HG03039 (cell line): Measurements from ENCODE around the gene ANKH.
A peak's percentile ranks its signal among the peaks of the same experiment; 100 is the strongest.
"Not testable (repeated sequence)": the region's sequence is repeated elsewhere in the genome, so short reads cannot be mapped to it uniquely, and the experiment has no call there.

Source experiments
- ATAC-seq: cut with Tn5 transposase; IDR thresholded peaks from one replicate; pipeline ENCODE4 v1.9.1; 2021; ENCODE audit warnings: mild to moderate bottlenecking, moderate library complexity; ENCODE audit not compliant: unreplicated experiment

The ANKH gene

DNA sequence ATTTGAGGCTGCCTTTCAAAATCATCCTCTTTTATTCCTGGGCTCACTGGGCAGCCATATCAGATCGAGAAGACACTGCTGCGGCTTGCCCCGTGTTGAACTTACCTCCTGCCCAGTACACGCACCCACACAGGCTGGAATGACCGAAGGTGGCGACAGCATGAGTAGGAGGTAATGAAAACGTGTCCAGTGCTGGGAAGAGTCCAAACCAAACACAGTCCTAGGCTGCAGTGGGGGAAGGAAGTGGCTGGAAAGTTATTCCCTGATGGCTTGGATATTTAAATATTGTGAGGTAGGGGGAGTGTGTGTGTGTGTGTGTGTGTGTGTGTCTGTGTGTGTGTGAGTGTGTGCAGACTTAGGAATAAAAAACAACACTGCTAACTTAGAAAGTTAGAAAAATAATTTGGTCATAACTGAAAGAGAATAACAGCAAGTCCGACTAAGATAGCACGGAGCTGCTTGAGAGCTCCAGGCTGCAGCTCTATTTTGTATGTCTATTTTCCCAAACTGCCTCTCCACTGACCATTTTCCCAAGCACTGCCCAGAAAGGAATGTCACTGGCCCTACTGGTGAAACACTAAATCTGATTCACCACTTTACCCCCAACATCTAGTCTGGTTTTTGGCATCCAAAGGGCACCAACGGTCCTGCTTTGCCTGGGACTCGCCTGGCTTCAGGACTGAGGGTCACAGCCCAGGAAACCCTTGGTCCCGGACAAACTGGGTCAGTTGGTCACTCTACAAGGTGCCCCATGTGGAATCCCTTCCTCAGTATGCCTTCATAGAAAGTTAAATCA lies 41.2 kb downstream of the ANKH start:
- no peak for ATAC-seq

DNA sequence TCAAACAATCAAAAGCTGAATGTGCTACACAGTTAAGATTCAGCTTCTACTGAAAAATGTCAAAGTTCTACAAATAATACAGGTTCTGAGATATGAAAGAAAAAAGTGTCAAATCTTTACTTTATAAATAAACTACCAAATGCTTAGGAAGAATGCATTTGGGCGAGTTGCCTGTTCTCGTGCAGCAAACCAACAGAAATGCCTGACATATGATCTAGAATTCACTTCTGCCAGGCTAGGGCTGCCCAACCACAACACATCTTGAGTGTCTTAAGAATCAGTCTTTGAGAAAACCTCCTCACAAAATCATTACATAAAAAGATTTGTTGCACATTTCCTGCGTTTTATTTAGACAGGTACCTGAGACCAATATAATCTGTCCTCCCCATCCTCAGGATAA lies 42.2 kb downstream of the ANKH start:
- no peak for ATAC-seq

DNA sequence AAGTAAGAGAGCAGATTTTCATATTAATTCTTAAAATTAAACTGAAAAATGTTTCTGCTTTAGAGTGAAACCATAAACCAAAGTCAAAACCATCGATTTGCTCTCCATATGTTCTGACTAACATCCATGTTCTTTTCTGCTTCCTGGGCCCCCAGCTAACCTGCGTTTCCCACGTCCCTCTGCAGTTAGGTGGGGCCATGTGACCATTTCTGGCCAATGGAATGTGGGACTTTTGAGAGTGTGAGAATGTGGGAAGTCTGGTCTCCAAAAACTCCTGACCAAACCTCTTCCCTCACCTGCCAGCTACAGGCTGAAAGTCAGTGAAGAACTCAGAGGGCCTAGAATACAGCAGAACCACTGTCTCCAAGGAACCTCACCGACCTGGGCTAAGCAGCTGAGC lies 44.9 kb downstream of the ANKH start:
- ATAC-seq, result no peak

DNA sequence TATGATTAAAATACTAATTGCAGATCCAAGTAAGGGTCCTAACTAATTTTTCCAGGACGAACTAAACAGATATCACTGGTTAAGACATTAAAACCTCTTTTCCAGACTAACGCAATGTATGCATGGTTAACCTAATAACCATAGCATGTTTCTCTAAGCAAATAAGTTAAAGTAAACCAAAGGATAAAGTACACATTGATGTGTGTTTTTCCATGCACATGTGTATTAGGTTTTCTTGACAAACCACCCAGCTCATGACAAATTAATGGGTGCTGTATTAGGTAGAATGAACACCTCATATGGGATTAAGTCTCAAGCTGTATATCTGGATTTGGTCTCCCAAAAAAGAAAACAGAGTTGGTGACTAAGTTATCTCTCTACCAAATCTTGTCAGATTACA lies 45.6 kb downstream of the ANKH start:
- no peak for ATAC-seq

DNA sequence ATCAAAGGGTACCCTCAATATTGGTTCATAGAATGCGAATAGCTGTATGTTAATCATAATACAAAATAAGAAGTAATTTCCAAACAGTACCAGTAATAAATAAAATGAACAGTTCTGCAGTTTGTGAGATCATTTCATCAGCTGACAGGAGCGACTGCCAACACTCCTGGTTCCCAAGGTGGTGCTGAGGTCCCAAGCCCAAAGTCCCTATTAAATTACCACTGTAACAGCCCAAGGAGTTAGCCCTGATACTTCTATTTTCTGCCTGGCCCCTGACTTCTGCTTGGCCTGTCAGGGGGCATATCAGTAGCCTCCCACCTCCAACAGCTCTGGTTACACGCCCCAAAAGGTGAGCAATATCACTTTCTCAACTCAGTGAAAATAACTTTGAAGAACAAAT lies 47.1 kb downstream of the ANKH start:
- no peak for ATAC-seq

DNA sequence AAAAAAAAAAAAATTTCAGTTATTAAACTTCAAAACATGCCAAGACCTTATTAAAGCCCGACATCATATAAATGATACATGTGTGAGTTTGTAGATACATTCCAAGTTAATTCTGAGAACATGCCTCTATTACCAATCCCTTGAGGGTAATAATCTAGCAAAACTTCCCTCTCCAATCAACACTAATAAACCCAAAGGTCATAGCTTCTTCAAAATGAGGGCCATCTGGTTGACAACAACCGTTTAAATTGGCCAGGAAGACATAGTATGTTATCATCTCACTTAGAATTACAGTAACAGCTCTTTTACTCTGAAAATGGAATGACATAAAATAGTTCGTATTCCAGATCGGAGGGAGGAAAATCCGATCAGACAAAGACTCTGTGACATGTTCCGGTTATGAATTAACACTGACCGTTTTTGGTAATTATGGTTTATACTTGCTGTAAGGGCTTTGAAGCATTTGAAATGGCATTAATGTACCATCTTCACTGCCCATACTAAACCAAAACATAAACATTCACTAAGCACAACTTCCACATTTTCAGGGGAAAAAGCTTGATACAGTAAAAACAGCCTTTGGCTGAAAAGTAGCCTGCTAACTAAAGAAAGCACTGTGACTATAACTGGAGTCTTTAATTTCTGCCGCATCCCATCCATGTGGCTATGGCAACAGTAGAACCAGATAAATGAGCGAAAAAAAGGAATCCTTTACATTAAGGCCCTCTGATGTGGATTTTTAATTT lies 50.3 kb downstream of the ANKH start:
- no peak for ATAC-seq

DNA sequence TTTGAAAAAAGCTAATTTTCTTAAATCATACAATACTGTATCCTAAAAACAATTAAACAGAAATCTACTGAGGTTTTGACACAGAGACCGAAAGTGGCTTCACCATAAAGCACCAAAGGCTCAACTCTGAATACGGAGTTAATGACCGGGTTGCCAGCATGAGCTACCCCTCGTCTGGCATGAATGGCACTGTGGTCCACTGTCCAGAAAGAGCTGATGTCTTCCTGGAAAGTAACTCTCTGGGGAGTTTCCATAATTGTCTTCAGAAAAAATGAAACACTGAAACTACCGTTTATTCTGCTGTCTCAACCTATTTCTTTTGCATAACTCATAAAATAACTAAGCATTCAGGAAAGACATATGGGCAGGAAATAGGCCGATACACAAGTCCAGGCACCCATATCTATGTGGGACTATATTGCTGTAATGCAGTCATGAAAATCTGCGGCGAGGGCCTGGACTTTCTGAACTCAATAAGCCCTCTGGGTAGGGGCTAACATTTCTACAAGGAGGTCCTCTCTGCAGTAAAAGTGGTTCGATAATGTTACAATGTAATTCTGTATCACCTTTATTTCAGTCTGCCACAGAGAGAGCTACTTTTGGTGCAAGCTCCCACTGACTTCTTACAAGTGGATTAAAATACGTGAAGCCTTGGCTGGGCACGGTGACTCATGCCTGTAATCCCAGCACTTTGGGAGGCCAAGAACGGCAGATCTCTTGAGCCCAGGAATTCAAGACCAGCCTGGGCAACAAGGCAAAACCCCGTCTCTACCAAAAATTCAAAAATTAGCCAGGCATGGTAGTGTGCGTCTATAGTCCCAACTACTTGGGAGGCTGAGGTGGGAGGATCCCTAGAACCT lies 52.4 kb downstream of the ANKH start:
- no peak for ATAC-seq

DNA sequence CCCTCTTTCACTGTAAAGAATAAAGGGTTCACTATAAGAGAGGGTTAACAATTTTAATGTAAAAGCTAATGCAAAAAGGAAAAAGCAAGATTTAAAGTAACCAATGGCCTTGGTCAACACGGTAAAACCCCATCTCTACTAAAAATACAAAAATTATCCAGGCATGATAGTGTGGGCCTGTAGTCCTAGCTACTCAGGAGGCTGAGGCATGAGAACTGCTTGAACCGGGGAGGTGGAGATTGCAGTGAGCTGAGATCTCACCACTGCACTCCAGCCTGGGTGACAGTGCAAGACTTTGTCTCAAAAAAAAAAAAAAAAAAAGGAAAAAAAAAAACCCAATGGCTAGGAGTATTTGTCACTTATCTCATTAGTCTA lies 53.8 kb downstream of the ANKH start:
- ATAC-seq, result not testable (repeated sequence)

DNA sequence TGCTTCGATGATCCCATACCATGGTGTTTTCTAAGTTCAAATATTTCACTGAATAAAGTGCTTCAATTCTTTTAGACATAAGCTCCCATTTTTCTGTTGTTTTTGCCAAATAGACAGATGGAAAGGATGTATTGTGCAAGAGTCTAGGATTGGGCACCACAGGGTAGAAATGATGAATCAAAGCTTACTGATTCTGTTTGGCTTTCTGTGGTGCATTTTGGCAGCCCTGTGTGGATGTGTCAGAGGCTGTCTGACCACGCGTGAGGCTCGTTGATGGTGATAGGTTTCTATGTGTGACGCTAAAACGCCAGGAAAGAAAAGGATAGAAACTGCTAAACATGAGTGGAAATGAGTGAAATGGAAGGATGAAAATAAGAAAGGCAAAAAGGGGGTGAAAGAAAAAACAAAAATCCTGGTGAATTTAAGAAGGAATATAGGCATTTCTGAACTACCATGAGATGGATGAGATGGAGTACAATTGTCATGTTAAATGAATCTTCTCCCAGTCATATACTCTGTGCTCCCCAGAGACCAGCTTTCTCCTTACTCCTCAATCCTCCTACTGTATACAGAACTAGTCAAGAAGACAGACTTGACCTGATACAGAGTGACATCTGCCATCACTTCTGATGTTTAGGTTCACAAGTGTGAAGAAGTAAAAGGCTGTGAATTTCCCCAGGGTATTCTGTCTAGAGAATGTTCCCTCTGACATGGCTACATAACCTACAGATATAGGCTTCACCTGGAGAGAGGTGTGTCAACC lies 54.4 kb downstream of the ANKH start:
- ATAC-seq, result no peak

DNA sequence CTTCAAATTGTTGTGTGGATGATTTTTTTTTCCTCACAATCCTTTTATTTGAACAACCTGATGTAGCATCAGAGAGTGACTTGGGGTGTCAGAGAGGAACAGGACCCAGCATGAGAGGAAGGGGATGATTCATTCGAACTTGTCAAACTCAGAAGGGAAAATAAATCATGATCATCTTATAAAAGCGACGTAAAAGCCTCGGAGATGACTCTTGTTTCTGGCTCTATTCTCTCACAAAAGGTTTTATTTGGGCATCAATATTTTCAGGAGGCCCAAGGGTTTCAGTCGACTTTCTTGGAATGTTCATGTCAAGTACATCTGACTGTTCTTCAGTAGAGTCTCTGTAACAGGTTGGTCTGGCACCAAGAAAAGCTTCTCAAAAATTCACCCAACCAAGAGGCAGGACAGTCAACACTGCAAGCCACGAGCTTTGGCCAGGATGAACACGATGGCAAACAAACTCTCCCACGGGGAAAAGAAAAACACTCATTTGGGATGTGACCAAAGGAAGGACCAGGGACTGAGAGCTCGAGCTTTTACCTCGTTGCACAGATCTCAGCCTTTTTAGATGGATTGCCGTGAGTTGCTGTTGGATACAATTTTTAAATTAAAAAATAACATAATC lies 55.1 kb downstream of the ANKH start:
- ATAC-seq, result no peak

DNA sequence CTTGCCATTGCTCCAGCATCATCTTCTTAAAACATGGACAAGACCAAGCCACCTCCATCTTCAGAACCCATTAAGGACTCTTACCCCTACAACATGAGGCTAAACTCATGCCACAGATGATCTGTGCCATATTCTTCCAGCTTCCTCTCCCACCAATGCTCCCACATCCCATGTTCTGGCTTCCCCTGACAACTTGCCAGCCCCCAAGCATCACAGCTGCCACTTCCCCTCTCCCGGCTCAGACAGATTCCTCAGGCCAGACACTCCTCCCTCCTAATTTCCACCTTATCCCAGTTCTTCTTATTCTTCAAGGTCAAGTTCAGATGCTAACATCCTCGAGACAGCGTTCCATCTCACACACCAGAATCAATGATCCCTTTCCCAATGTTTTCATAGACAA lies 57.8 kb downstream of the ANKH start:
- ATAC-seq, result no peak

DNA sequence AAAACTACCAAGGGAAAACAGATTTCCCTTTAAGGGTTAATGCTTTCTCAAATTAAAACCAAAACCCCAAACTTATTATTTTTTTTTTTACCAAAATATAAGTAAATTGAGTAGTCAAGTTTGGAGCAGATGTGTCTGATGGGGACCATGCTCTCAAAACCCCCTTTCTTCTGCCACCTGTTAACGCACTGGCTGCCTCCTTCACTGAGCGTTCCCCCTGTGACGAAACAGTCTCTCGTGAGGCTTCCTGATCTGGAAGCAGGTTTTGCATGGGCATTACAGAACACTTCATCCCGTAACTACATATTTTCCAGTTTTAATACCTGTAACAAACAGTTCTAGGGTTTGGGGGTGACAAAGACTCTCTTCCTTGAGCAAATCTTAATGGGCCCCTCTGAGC lies 59.4 kb downstream of the ANKH start:
- no peak for ATAC-seq

DNA sequence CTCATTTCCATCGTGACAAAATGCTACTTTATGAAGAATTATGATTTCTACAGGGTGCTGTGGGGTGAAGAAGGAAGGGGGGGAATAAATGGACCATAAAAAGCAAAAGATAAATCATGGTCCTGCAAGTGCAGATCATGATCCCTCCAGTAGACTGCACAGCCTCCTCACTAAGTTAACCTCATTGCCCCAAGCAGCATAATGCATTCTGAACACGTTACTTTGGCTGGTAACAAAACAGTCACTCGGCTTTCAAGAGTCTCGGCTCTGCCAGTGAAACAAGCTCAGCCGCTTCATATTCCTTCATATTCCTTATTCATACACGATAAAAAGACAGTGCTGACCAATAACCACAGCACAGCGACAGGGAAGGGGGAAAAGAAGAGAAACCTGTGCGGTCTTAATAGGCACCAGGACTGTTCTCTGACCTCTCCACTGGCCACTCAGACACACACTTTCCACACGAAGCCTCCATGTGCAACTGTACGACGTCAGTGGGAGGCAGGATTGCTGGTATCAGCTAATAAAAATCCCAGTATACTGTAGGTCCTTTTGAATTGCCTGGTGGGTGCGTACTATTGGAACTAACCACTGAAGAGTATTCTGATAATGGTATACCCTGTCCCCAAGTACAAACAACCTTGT lies 60.5 kb downstream of the ANKH start:
- ATAC-seq, result no peak

DNA sequence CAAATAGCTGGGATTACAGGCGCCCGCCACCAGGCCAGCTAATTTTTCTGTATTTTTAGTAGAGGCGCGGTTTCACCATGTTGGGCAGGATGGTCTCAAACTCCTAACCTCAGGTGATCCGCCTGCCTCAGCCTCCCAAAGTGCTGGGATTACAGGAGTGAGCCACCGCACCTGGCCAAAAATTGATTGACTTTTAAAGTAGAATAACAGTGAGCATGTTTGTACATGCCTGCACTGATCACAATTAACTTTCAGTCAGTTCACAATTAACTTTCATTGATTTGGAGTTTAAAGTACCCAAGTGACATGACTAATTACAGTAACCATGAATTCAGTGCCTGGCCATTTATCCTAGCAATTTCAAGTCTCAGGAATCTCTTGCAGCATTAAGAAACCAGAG lies 61.3 kb downstream of the ANKH start:
- no peak for ATAC-seq

DNA sequence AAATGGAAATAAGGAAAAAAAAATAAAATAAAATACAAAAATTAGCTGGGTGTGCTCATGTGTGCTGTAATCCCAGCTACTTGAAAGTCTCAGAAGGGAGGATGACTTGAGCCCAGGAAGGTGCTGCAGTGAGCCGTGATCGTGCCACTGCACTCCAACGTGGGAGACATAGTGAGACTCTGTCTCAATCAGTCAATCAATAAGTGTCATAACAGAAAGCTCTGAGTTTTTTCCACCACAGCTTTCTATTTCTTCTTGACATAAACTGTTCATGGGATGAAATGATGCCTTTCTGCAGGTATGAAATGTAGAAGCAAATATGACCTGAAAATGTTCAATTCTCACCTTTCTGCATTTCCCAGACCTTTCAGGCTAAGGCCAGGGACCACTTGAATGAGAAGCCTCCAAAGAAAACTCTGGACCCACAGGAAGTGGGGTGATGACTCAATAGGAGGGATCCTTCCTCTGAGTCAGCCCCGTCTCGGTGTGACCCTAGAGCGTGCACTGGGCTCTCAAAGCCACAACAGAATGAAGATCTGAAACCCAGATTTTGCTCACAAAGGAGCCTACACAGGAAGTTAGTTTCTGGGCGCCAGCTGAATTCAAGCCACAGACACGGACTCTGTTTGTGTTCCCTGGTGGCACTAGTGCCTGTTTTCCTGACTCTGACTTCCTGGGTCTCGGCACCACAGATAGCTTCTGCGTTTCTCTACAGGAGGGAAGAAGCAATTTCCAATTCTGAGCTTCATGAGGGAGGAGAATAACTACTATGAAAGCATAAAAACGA lies 62.0 kb downstream of the ANKH start:
- peak; percentile 99 for ATAC-seq

DNA sequence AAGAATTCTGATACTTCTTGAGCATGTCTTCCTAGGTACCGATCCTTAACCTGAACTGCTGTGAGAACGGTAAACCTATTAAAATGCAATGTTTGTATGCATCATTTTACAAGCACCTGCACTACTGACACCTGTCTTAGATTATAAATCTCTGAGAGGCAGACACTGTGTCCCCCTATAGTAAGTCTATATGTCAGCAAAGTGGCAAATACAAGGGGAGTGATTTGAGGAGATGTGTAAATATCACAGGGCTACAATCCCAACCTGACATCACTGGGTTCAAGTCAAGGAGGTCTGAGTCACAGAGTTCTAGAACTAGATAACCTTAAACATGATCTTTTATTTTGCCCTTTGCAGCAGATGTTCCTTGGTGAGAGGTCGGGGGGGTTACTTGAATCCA lies 64.1 kb downstream of the ANKH start:
- no peak for ATAC-seq

DNA sequence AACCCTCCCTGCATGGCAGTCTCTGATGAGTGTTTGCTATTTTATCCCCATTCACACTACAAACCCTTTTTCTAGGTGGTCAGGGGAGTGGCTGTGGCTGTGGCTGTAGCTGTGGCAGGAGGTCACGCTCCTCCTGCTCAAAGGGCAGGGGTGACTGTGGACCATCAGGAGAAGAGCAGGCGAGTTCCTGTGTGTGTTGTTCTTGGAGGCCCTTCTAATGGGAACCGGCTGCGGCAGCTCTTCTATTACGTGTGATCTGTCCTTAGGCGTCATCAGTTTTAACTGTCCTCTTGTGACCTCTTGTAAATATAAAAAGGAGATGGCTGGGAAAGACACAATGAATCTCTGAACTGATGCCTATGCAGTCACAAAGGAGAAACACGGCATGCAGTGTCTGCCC lies 65.1 kb downstream of the ANKH start:
- no peak for ATAC-seq

DNA sequence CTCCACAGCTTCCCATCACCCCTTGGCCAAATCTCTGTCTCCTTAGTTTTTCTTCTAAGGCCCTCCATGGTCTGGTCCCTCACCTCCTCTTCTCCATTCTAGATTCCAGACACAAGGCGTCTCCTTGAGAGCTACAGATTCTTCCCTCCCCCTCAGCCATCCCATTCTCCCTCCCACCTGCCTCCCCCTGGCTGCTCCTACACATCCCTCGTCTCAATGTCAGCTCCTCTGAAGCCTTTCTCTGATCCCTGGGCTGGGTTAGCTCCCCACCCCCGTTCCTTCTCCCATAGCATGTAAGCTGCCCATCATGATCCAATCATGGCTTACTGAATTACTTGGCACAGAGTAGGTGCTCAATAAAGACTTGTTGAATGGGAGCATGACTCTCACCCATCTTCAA lies 69.0 kb downstream of the ANKH start:
- ATAC-seq, result no peak

DNA sequence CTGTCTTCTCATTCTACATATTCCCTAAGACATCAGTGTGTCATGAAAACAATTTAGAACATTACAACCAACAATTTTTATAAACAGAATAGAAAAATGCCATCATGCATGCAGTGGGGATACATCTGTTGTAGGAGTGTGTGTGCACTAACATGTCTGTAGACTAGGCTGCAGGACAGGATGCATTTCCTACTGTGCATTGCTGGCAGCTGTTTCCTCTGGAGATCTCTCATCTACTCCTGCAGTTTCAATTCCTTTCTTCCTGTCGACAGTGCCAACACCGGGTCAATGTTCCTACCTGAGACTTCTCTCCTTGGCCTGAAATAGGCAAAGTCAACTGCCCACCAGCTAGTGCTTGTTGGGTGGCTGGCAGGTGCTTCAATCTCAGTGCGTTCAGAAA lies 69.8 kb downstream of the ANKH start:
- no peak for ATAC-seq
